K562 (cell line): ENCODE measurements around the gene CLTRN. TPM values are rescaled to one million over a fixed set of nuclear protein-coding genes. Genes with fewer than 3 reads are reported as not detected.

ENCODE experiments used
- ARID2 ChIP-seq: fragments of 450-650 bp; IDR thresholded peaks from 2 replicates; pipeline ENCODE4 v1.6.1; 2017; ENCODE audit warnings: antibody characterized with exemption, mild to moderate bottlenecking
- C11orf30 ChIP-seq: fragments of 450-650 bp; IDR thresholded peaks from 2 replicates; pipeline ENCODE4 v1.6.1; 2016; ENCODE audit warnings: low read depth, mild to moderate bottlenecking
- CEBPB ChIP-seq: fragments of 450-650 bp; IDR thresholded peaks from 2 replicates; pipeline ENCODE4 v1.6.1; 2016; ENCODE audit warnings: missing genetic modification characterization, missing compliant biosample characterization
- DPF2 ChIP-seq: fragments of 450-650 bp; IDR thresholded peaks from 2 replicates; pipeline ENCODE4 v1.6.1; 2016
- ETS1 ChIP-seq: conservative IDR thresholded peaks from 2 replicates; pipeline ENCODE4 v1.6.1; 2011; ENCODE audit warnings: low read depth, mild to moderate bottlenecking, low read length; ENCODE audit not compliant: control insufficient read depth
- FUS ChIP-seq: fragments of 200-400 bp; formaldehyde crosslinking; optimal IDR thresholded peaks from 2 replicates; pipeline ENCODE3; 2017; ENCODE audit warnings: low read depth, low read length
- GABPA ChIP-seq: fragments of 200-800 bp; sonication (Bioruptor generic); conservative IDR thresholded peaks from 2 replicates; pipeline ENCODE4 v1.6.1; 2016; ENCODE audit warnings: low read depth, missing genetic modification characterization, missing compliant biosample characterization
- GTF2F1 ChIP-seq: IDR thresholded peaks from 2 replicates; pipeline ENCODE4 v1.6.1; 2011; ENCODE audit warnings: low read depth, low read length, improper control_type of control experiment
- HOXB6 ChIP-seq: fragments of 250-450 bp; sonication (Bioruptor Pico); IDR thresholded peaks from 2 replicates; pipeline ENCODE4 v1.5.1; 2022; ENCODE audit warnings: mild to moderate bottlenecking, borderline replicate concordance
- ILK ChIP-seq: fragments of 450-650 bp; IDR thresholded peaks from 2 replicates; pipeline ENCODE4 v1.6.1; 2016; ENCODE audit warnings: missing genetic modification characterization, low read depth, mild to moderate bottlenecking, missing compliant biosample characterization, moderate library complexity, borderline replicate concordance
- JUND ChIP-seq, 2 experiments: IDR thresholded peaks; 2 replicates in 1 of 2; 3 replicates in 1 of 2; pipeline ENCODE4 v1.6.1; 2011; ENCODE audit warnings: borderline replicate concordance in 2 of 2, low read depth in 2 of 2, low read length in 2 of 2, improper control_type of control experiment in 1 of 2, missing biosample characterization in 1 of 2, missing genetic modification characterization in 1 of 2, missing genetic modification reagents in 1 of 2
- KAT2B ChIP-seq: IDR thresholded peaks from one replicate; pipeline ENCODE4 v1.6.1; 2012; ENCODE audit warnings: low read depth, mild to moderate bottlenecking, control low read depth, inconsistent platforms, low read length, moderate library complexity
- KAT7 ChIP-seq: sonication (generic); formaldehyde crosslinking; IDR thresholded peaks from 2 replicates; pipeline ENCODE4 v1.8.0; 2022; ENCODE audit warnings: missing genetic modification reagents, mild to moderate bottlenecking, borderline replicate concordance
- MLLT1 ChIP-seq, 2 experiments: fragments of 450-650 bp; IDR thresholded peaks; 2 replicates each; pipeline ENCODE4 v1.6.1; 2016
- NFIC ChIP-seq: fragments of 450-650 bp; IDR thresholded peaks from 2 replicates; pipeline ENCODE4 v1.6.1; 2017; ENCODE audit warnings: mild to moderate bottlenecking, inconsistent platforms
- POLR2AphosphoS5 ChIP-seq: IDR thresholded peaks from 2 replicates; pipeline ENCODE4 v1.6.1; 2011; ENCODE audit warnings: mild to moderate bottlenecking, low read depth, low read length, moderate library complexity; ENCODE audit not compliant: control insufficient read depth, insufficient read depth
- PTTG1 ChIP-seq: fragments of 450-650 bp; IDR thresholded peaks from 2 replicates; pipeline ENCODE4 v1.6.1; 2016; ENCODE audit warnings: low read depth, mild to moderate bottlenecking, missing genetic modification characterization, missing compliant biosample characterization
- SMAD4 ChIP-seq: fragments of 250-450 bp; sonication (Bioruptor Pico); conservative IDR thresholded peaks from 2 replicates; pipeline ENCODE4 v1.8.0; 2021; ENCODE audit warnings: inconsistent platforms, mild to moderate bottlenecking, moderate library complexity
- TCF15 ChIP-seq: fragments of 250-450 bp; sonication (Bioruptor Pico); IDR thresholded peaks from 2 replicates; pipeline ENCODE4 v1.8.0; 2022; ENCODE audit warnings: moderate library complexity, mild to moderate bottlenecking, inconsistent platforms
- TOE1 ChIP-seq, 2 experiments: fragments of 450-650 bp in 1 of 2; sonication (generic) in 1 of 2; formaldehyde crosslinking in 1 of 2; IDR thresholded peaks; 2 replicates each; pipeline versions ENCODE4 v1.7.1 to v1.8.0; 2016 to 2022; ENCODE audit warnings: borderline replicate concordance in 2 of 2, mild to moderate bottlenecking in 2 of 2, antibody characterized with exemption in 1 of 2, inconsistent platforms in 1 of 2, low read depth in 1 of 2, missing genetic modification reagents in 1 of 2, moderate library complexity in 1 of 2
- ZNF830 ChIP-seq: fragments of 250-450 bp; sonication (Bioruptor Pico); IDR thresholded peaks from 2 replicates; pipeline ENCODE4 v1.5.0; 2021; ENCODE audit warnings: mild to moderate bottlenecking
- polyA plus RNA-seq, 8 experiments: library from polyadenylated mRNA; depleted of rRNA in 4 of 8; stranded (reverse) in 5 of 8; unstranded in 3 of 8; fragments of >200 nt; fragmentation: Nextera tagmentation in 2 of 8; fragmentation: Illumina TruSeq in 1 of 8; extraction: Ambion mirVana in 2 of 8; extraction: Trizol in 1 of 8; gene quantifications; 2 replicates each; pipeline versions ENCODE4 v1.2.1 to v1.2.3, GENCODE V29; 2011 to 2014; ENCODE audit warnings: inconsistent platforms in 1 of 8, missing spikeins in 1 of 8
- total RNA-seq, 7 experiments: library from RNA; depleted of rRNA in 6 of 7; stranded (reverse); fragments of >200 nt in 6 of 7; fragmentation: Illumina TruSeq in 2 of 7; extraction: Trizol in 2 of 7; gene quantifications; 2 replicates each; pipeline versions ENCODE4 v1.2.1 to v1.2.3, GENCODE V29; 2011 to 2021; ENCODE audit warnings: low replicate concordance in 1 of 7
- TF ChIP-seq, protein P1 (sequence below): fragments of 250-450 bp; sonication (Bioruptor Pico); IDR thresholded peaks from 2 replicates; pipeline ENCODE4 v1.5.0; 2021

The CLTRN gene
- total and polyA plus RNA-seq, 9 of the 15 experiments (the other 6 are each of a cell fraction or from before 2014, with no cell fraction given) = 0.11 to 0.36 (median 0.18) TPM; not detected in 2

DNA sequence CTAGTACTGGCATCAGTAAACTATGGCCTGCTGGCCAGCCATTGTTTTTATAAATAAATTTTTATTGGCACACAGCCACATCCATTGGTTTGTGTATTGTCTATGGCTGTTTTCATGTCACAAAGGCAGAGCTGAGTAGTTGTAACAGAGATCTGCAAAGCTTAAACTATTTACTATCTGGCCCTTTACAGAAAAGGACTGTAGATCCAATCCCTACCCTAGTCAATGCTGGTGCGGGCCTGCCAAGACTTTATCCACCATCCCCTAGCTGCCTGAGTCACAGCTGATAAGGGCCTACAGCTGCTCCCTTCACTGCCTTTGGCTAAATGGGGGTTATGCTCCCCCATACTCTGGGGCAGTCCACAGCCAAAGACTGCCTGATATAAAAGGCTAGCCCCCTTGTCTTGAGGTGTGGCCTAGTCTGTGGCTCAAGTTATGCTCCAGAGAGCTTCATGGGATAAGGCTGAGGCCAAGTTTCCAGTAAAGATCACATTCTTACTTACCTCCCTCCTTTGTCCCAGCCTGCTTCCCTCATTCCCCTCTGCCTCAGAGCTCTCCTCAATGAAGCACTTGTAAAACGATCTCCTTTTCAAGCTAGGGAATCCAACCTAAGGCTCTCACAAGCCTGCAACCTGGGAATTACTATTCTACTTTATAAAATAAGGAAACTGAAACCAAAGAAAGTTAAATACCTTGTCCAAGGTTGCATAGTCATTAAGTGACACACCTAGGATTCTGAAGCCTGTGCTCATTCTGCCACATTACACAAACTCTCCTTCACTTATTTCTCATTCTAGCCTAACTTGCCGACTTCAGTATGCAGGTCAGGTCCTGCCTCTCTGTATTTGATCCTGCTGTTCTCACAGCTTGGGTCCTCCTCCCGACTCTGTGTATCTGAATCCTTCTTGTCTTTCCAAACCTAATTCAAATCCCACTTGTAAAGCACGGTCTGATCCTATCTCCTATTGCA, 84.5 kb downstream of the CLTRN start (continued):
- TF ChIP-seq JUND (IDR thresholded peaks at IDR 0.05; ENCODE audit: borderline replicate concordance, low read depth, low read length) (peak; percentile 92), JUND (tag; IDR thresholded peaks at IDR 0.05; ENCODE audit: borderline replicate concordance, low read depth, low read length) (peak; percentile 92; the same call in 2 of the 3 replicates), FUS (no peak), KAT2B (no peak), TOE1 (IDR thresholded peaks at IDR 0.05; ENCODE audit: borderline replicate concordance) (peak; percentile 38; the same call in 1 of the 2 replicates), TOE1 (CRISPR knock-in tag; IDR thresholded peaks at IDR 0.05; ENCODE audit: borderline replicate concordance, low read depth) (no peak), NFIC (peak; percentile 85), POLR2AphosphoS5 (peak; percentile 79; the same call in 1 of the 2 replicates), GABPA (tag) (no peak), TCF15 (CRISPR knock-in tag) (no peak), ZNF830 (CRISPR knock-in tag) (no peak), ARID2 (no peak), KAT7 (CRISPR knock-in tag) (no peak), GTF2F1 (no peak), ILK (tag) (no peak), CEBPB (tag) (no peak), MLLT1 (IDR thresholded peaks at IDR 0.05) (no peak), SMAD4 (CRISPR knock-in tag) (peak; percentile 56; the same call in 1 of the 2 replicates), DPF2 (peak; percentile 91), ETS1 (no peak), HOXB6 (CRISPR knock-in tag) (no peak), C11orf30 (no peak), PTTG1 (no peak)
- TF ChIP-seq, protein P1, sequence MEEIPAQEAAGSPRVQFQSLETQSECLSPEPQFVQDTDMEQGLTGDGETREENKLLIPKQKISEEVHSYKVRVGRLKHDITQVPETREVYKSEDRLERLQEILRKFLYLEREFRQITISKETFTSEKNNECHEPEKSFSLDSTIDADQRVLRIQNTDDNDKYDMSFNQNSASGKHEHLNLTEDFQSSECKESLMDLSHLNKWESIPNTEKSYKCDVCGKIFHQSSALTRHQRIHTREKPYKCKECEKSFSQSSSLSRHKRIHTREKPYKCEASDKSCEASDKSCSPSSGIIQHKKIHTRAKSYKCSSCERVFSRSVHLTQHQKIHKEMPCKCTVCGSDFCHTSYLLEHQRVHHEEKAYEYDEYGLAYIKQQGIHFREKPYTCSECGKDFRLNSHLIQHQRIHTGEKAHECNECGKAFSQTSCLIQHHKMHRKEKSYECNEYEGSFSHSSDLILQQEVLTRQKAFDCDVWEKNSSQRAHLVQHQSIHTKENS (CRISPR knock-in tag) = no peak
